Lower leg skin (tissue), 3 donors: ENCODE results near the gene CNTFR.

Experiments
- POLR2A ChIP-seq, 2 donors: fragments of 450-650 bp; IDR thresholded peaks; one replicate each; pipeline ENCODE4 v1.6.1; 2016 to 2017; ENCODE audit warnings: antibody characterized with exemption in 2 of 2, mild to moderate bottlenecking in 1 of 2, moderate library complexity in 1 of 2
- TF ChIP-seq, protein P1 (sequence below), 3 donors: fragments of 450-650 bp; IDR thresholded peaks; one replicate each; pipeline ENCODE4 v1.5.1; 2016; ENCODE audit warnings: antibody characterized with exemption in 3 of 3, mild to moderate bottlenecking in 3 of 3, moderate library complexity in 2 of 3

DNA sequence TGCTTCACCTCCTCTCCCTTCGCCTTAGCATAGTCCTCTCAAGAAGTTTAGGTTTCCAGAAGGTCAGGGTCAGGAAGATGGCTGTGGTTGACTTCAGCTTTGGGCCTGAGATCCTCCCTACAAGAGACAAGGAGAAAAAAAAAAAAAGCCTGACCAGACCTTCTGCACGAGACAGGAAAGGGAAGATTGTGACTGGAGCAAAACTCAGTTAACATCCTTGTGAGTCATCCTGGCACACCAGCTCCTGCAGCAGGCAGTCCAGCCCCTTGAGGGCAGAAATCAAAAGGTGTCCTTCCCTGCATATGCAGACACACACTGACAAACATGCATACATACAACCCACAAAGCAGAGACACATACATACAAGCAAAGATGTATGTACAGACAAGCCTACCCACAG is 48.7 kb downstream of the CNTFR start:
- TF ChIP-seq, protein P1, sequence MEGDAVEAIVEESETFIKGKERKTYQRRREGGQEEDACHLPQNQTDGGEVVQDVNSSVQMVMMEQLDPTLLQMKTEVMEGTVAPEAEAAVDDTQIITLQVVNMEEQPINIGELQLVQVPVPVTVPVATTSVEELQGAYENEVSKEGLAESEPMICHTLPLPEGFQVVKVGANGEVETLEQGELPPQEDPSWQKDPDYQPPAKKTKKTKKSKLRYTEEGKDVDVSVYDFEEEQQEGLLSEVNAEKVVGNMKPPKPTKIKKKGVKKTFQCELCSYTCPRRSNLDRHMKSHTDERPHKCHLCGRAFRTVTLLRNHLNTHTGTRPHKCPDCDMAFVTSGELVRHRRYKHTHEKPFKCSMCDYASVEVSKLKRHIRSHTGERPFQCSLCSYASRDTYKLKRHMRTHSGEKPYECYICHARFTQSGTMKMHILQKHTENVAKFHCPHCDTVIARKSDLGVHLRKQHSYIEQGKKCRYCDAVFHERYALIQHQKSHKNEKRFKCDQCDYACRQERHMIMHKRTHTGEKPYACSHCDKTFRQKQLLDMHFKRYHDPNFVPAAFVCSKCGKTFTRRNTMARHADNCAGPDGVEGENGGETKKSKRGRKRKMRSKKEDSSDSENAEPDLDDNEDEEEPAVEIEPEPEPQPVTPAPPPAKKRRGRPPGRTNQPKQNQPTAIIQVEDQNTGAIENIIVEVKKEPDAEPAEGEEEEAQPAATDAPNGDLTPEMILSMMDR (IDR thresholded peaks at IDR 0.05) = no peak
- TF ChIP-seq POLR2A (IDR thresholded peaks at IDR 0.05) = no peak
